H1 (cell line): ENCODE measurements around the gene MCF2L.

Experiments used
- CHD2 ChIP-seq: IDR thresholded peaks from 2 replicates; pipeline ENCODE4 v1.6.1; 2012; ENCODE audit warnings: low read length, improper control_type of control experiment
- EP300 ChIP-seq, 2 experiments: IDR thresholded peaks; 1 replicate in 1 of 2; 2 replicates in 1 of 2; pipeline ENCODE4 v1.6.1; 2011 to 2012; ENCODE audit warnings: low read depth in 2 of 2, low read length in 2 of 2, mild to moderate bottlenecking in 2 of 2, borderline replicate concordance in 1 of 2, inconsistent platforms in 1 of 2, moderate library complexity in 1 of 2
- MAFK ChIP-seq: IDR thresholded peaks from 2 replicates; pipeline ENCODE4 v1.6.1; 2012; ENCODE audit warnings: low read depth, mild to moderate bottlenecking, improper control_type of control experiment, low read length
- POLR2A ChIP-seq, 2 experiments: IDR thresholded peaks; 1 replicate in 1 of 2; 2 replicates in 1 of 2; pipeline ENCODE4 v1.6.1; 2011; ENCODE audit warnings: low read depth in 2 of 2, low read length in 2 of 2, mild to moderate bottlenecking in 2 of 2; ENCODE audit errors: control extremely low read depth in 1 of 2
- POLR2AphosphoS5 ChIP-seq: IDR thresholded peaks from 2 replicates; pipeline ENCODE4 v1.6.1; 2011; ENCODE audit warnings: low read depth, low read length
- RBBP5 ChIP-seq: IDR thresholded peaks from 2 replicates; pipeline ENCODE4 v1.7.1; 2012; ENCODE audit warnings: low read depth, mild to moderate bottlenecking, inconsistent platforms, low read length, moderate library complexity, borderline replicate concordance
- RFX5 ChIP-seq: IDR thresholded peaks from 2 replicates; pipeline ENCODE4 v1.6.1; 2011; ENCODE audit warnings: low read depth, low read length, improper control_type of control experiment, borderline replicate concordance
- SIN3A ChIP-seq, 2 experiments: IDR thresholded peaks in 1 of 2; conservative IDR thresholded peaks in 1 of 2; 2 replicates each; pipeline ENCODE4 v1.6.1; 2011 to 2012; ENCODE audit warnings: low read length in 2 of 2, improper control_type of control experiment in 1 of 2, low read depth in 1 of 2, mild to moderate bottlenecking in 1 of 2
- SP1 ChIP-seq: IDR thresholded peaks from 2 replicates; pipeline ENCODE4 v1.6.1; 2011; ENCODE audit warnings: low read depth, low read length
- TEAD4 ChIP-seq: IDR thresholded peaks from 2 replicates; pipeline ENCODE4 v1.6.1; 2012; ENCODE audit warnings: low read depth, low read length, inconsistent platforms, mixed read lengths
- ZNF274 ChIP-seq: IDR thresholded peaks from 2 replicates; pipeline ENCODE4 v1.7.0; 2012; ENCODE audit warnings: low read length, borderline replicate concordance; ENCODE audit errors: extremely low read depth
- TF ChIP-seq, protein P1 (sequence below), 3 experiments: IDR thresholded peaks; 1 replicate in 2 of 3; 2 replicates in 1 of 3; pipeline versions ENCODE4 v1.5.1 to v1.6.1; 2011; ENCODE audit warnings: low read length in 3 of 3, mild to moderate bottlenecking in 3 of 3, inconsistent platforms in 2 of 3, low read depth in 1 of 3, moderate library complexity in 1 of 3; ENCODE audit not compliant: insufficient read depth in 1 of 3; ENCODE audit errors: control extremely low read depth in 1 of 3
- TF ChIP-seq, protein P2 (sequence below): IDR thresholded peaks from 2 replicates; pipeline ENCODE4 v1.6.1; 2012; ENCODE audit warnings: inconsistent platforms
- TF ChIP-seq, protein P3 (sequence below): IDR thresholded peaks from 2 replicates; pipeline ENCODE4 v1.6.1; 2012; ENCODE audit warnings: low read length, inconsistent platforms

DNA sequence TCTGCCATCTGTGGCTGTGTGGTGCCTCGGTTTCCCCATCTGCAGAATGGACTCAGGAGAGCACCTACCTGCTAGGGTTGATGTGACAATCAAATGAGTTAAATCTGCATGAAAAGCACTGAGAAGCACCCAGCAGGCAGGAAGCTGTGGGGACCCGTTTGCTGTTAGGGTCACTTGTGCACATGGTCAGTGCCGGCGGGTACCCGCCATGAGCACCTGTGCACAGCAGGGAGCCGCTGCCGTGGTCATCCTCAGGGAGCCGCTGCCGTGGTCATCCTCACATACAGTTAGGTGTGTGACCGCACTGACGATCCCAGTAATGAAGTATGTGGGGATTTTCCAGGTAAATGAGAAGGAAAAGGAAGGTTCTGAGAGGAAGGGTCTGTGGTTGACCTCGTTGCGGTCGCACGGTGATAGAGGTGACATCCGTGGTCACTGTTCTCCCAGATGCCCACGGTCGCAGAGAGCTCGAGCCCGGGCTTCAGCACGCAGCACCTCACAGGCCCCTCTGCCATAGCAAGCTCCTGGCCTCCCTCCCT is 6.5 kb downstream of the MCF2L start:
- TF ChIP-seq, protein P1, sequence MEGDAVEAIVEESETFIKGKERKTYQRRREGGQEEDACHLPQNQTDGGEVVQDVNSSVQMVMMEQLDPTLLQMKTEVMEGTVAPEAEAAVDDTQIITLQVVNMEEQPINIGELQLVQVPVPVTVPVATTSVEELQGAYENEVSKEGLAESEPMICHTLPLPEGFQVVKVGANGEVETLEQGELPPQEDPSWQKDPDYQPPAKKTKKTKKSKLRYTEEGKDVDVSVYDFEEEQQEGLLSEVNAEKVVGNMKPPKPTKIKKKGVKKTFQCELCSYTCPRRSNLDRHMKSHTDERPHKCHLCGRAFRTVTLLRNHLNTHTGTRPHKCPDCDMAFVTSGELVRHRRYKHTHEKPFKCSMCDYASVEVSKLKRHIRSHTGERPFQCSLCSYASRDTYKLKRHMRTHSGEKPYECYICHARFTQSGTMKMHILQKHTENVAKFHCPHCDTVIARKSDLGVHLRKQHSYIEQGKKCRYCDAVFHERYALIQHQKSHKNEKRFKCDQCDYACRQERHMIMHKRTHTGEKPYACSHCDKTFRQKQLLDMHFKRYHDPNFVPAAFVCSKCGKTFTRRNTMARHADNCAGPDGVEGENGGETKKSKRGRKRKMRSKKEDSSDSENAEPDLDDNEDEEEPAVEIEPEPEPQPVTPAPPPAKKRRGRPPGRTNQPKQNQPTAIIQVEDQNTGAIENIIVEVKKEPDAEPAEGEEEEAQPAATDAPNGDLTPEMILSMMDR (IDR thresholded peaks at IDR 0.05; ENCODE audit: control extremely low read depth in 1 of 3, insufficient read depth in 1 of 3, low read depth in 1 of 3, low read length in 3 of 3) = no peak
- TF ChIP-seq ZNF274 = no peak
- TF ChIP-seq, protein P2, sequence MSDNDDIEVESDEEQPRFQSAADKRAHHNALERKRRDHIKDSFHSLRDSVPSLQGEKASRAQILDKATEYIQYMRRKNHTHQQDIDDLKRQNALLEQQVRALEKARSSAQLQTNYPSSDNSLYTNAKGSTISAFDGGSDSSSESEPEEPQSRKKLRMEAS = no peak
- no peak for TF ChIP-seq MAFK
- TF ChIP-seq EP300 (IDR thresholded peaks at IDR 0.05; ENCODE audit: borderline replicate concordance in 1 of 2, low read depth in 2 of 2, low read length in 2 of 2) = no peak
- TF ChIP-seq SP1 = no peak
- TF ChIP-seq POLR2A (IDR thresholded peaks at IDR 0.05; ENCODE audit: control extremely low read depth in 1 of 2, low read depth in 2 of 2, low read length in 2 of 2) = no peak
- TF ChIP-seq SIN3A (conservative IDR thresholded peaks at IDR 0.05 in 1 of 2, IDR thresholded peaks at IDR 0.05 in 1 of 2; ENCODE audit: low read depth in 1 of 2, low read length in 2 of 2) = no peak
- TF ChIP-seq POLR2AphosphoS5 = no peak
- TF ChIP-seq, protein P3, sequence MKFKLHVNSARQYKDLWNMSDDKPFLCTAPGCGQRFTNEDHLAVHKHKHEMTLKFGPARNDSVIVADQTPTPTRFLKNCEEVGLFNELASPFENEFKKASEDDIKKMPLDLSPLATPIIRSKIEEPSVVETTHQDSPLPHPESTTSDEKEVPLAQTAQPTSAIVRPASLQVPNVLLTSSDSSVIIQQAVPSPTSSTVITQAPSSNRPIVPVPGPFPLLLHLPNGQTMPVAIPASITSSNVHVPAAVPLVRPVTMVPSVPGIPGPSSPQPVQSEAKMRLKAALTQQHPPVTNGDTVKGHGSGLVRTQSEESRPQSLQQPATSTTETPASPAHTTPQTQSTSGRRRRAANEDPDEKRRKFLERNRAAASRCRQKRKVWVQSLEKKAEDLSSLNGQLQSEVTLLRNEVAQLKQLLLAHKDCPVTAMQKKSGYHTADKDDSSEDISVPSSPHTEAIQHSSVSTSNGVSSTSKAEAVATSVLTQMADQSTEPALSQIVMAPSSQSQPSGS = no peak
- no peak for TF ChIP-seq TEAD4
- no peak for TF ChIP-seq CHD2
- TF ChIP-seq RFX5 = no peak
- no peak for TF ChIP-seq RBBP5
